Measurements from ENCODE around the gene BCL6B.

The BCL6B gene

GRCh38 chr17:7011415-7011814, 11.4 kb upstream of the BCL6B start:
- no peak for DNase-seq

GRCh38 chr17:7011942-7012254, 11.0 kb upstream of the BCL6B start:
- DNase-seq: no peak

GRCh38 chr17:7014261-7014994, 8.4 kb upstream of the BCL6B start:
- DNase-seq: peak; percentile 99

GRCh38 chr17:7014995-7015958, 7.6 kb upstream of the BCL6B start:
- peak; percentile 77 for DNase-seq

- DNase-seq: no peak
These were observed 6.4 kb upstream of the BCL6B start for GRCh38 chr17:7016418-7016817.

- no peak for DNase-seq
These were observed 5.7 kb upstream of the BCL6B start for GRCh38 chr17:7016886-7017826.

- peak; percentile 73 for DNase-seq
These were observed 5.0 kb upstream of the BCL6B start for GRCh38 chr17:7017827-7018200.

GRCh38 chr17:7018331-7018964, 4.4 kb upstream of the BCL6B start:
- no peak for DNase-seq

- no peak for DNase-seq
These were observed 3.5 kb upstream of the BCL6B start for GRCh38 chr17:7019367-7019766.

GRCh38 chr17:7019839-7020519, 2.9 kb upstream of the BCL6B start:
- no peak for DNase-seq

- DNase-seq: no peak
These were observed 1.8 kb upstream of the BCL6B start for GRCh38 chr17:7020894-7021664.

GRCh38 chr17:7021993-7022778, 664 bp upstream of the BCL6B start:
- peak; percentile 92 for DNase-seq

GRCh38 chr17:7023576-7024401, 939 bp downstream of the BCL6B start:
- DNase-seq: peak; percentile 97

GRCh38 chr17:7024402-7024785, 1.5 kb downstream of the BCL6B start:
- no peak for DNase-seq

GRCh38 chr17:7025245-7025644, 2.4 kb downstream of the BCL6B start:
- DNase-seq: no peak

- no peak for DNase-seq
These were observed 3.7 kb downstream of the BCL6B start for GRCh38 chr17:7026471-7027115.

- no peak for DNase-seq
These were observed 4.5 kb downstream of the BCL6B start for GRCh38 chr17:7027335-7027734.

GRCh38 chr17:7029096-7029495, 6.2 kb downstream of the BCL6B start:
- no peak for DNase-seq

- peak; percentile 68 for DNase-seq
These were observed 6.8 kb downstream of the BCL6B start for GRCh38 chr17:7029659-7030058.
